NCI-H748 (cell line): Measurements from ENCODE around the gene MYOF.

ENCODE experiments used
- DNase-seq: peaks from one replicate; lab custom pipeline; 2025; ENCODE audit not compliant: unreplicated experiment; lab: John Stamatoyannopoulos, UW

MYOF gene

GRCh38 chr10:93266858-93267257 is 215.3 kb downstream of the MYOF start:
- DNase-seq = no peak

GRCh38 chr10:93261961-93262610 is 220.0 kb downstream of the MYOF start:
- DNase-seq = no peak

GRCh38 chr10:93261089-93261488 is 221.0 kb downstream of the MYOF start:
- no peak for DNase-seq

- no peak for DNase-seq
These were observed 223.0 kb downstream of the MYOF start for GRCh38 chr10:93259126-93259525.
